Endometrial microvascular endothelial cells (primary cell): ENCODE results near the gene KIAA0513. TPM values are rescaled to one million over a fixed set of nuclear protein-coding genes. Genes with fewer than 3 reads are reported as not detected.
"Not testable (repeated sequence)": the region's sequence is repeated elsewhere in the genome, so short reads cannot be mapped to it uniquely, and the experiment has no call there.

Experiments
- in situ Hi-C: cut with HindIII; loops from 2 replicates; pipeline ENCODE4 v1.10.0; 2017; ENCODE audit warnings: low sequenced_read_pairs, low pct_unique_long_range_greater_than_20kb; ENCODE audit errors: inconsistent ontology term
- total RNA-seq: library from RNA; depleted of rRNA; stranded (reverse); fragments of >200 nt; gene quantifications from one replicate; pipeline ENCODE4 v1.2.3, GENCODE V29; 2015; ENCODE audit errors: inconsistent ontology term

KIAA0513 gene
- total RNA-seq, 1 donor from 2014 or later = 9.0 TPM

- in situ Hi-C loops = not testable (repeated sequence)
Measured at GRCh38 chr16:85123441-85123840, 95.8 kb downstream of the KIAA0513 start.

GRCh38 chr16:85123891-85124635, 96.5 kb downstream of the KIAA0513 start:
- in situ Hi-C loops = no loop called here

DNA sequence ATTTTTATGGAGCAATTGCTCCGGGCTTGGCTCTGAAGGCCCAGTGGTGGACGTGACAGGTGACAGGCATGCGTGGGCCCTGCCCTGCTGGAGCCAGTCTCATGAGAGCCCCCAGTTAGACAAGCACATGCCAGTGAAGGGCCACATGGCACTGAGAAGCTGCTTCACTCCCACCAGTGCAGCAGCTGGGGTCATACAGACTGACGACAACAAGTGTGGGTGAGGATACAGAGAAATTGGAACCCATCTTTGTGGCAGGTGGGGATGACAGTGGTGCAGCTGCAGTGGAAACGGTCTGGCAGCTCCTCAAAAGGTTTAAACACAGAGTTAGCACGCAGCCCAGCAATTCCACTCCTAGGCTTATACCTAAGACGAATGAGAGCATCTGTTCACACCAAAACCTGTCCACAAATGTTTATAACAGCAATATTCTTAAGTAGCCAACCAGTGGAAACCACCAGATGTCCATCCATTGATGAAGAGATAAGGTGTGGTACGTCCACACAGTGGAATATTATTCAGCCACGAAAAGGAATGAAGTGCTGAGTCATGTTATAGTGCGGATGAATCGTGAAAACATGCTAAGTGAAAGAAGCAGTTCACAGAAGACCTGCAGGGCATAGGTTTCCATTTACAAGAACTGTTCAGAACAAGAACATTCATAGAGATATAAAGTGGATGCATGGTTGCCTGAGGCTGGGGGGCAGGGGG, 97.2 kb downstream of the KIAA0513 start:
- in situ Hi-C loops = no loop called here

GRCh38 chr16:85125570-85126393, 98.2 kb downstream of the KIAA0513 start:
- in situ Hi-C loops = no loop called here

DNA sequence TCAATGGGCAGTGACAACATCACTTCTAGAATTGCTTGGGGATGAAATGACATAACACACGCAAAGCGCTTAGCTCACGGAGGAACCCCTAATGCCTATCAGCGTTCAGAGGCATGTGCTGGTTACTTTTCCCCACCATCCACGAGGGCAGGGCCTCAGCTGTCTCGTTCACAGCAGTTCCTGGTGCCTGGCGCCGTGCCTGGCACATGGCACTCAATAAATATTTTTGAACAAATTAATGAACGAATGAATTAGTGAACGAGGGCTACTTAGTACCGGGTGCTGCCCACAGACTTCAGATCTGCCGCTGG, 98.8 kb downstream of the KIAA0513 start:
- in situ Hi-C loops = no loop called here

DNA sequence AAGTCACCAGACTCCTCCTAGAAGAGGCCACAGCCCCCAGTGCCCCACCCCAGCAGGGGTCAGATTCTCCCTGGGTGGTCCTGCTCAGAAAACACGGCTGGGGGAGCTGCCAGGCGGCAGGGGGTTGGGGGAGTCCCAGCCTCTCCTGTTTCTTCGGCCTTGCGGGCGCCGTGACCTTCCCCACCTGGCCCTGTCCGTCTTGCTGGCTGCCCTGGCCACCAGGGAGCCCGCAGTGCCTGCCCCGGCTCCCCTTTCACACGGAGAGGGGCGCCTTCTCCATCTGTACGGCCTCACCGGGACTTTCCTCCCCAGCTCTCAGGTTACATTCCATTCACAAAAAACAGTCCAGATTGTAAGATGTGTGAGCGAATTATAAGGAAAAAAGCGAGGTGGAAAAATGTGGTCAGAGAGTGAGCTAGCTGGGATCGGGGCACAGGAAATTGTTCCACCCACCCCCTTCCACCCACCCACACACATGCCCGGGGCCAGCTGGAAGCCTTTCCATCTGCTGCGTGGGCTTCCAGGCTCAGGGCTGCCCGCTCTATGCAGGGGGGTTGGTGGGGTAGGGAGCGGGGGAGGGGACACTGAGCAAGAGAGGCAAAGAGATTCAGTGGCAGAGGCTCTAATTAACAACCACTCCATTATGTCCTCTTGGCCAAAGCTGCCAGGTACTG, 99.2 kb downstream of the KIAA0513 start:
- in situ Hi-C loops = no loop called here

DNA sequence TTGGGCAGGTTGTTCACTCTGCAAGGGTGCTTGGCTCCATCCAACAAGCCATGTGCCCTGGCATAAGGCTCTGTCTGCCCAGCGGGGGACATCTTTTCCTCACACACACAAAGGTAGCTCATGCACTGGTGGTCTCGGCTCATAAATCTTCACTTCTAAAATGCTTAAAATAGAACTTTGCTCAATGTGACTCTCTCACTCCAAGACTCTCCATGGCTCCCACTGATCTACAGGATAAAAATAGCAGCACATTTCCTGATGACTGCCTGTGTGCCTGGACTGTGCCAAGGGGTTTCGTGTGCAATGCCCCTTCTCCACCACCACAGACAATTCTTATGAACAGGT, 99.8 kb downstream of the KIAA0513 start:
- in situ Hi-C loops = no loop called here

- in situ Hi-C loops = no loop called here
Measured at GRCh38 chr16:85128079-85128837, 100.7 kb downstream of the KIAA0513 start.

- in situ Hi-C loops = no loop called here
Measured at GRCh38 chr16:85129876-85130704, 102.5 kb downstream of the KIAA0513 start.

DNA sequence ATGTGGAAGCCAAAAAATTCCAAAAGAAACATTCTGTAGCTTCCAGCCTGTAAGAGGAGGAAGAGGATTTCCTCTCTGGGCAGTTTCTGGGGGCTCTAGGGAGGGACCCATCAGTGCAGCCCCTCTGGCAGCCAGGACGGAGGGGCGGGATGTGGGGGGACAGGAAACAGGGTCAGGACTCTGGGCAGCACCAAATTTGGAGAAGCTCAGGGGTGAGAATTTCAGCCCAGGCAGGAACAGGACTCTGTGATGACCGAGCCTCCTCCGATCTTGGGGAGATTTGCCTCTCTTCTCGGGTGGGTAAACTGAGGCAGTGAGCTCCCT, 103.1 kb downstream of the KIAA0513 start:
- in situ Hi-C loops = no loop called here

- in situ Hi-C loops = no loop called here
Measured at GRCh38 chr16:85132456-85133289, 105.1 kb downstream of the KIAA0513 start.

DNA sequence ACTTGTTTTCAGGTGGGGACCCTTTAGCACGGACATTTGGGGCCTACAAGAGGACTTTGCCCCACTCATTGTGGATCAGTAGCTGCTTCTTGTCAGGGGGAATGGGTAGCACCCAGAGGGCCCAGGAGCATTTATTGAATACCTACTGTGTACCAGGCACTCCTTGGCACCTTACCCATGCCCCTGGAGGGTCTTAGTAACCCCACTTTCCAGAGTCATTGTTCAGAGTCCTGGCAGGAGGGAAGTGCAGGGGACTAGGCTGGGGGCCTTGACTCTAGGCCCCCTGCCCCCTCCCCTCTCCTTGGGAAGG, 105.7 kb downstream of the KIAA0513 start:
- in situ Hi-C loops = no loop called here

GRCh38 chr16:85134076-85134788, 106.6 kb downstream of the KIAA0513 start:
- in situ Hi-C loops = no loop called here

DNA sequence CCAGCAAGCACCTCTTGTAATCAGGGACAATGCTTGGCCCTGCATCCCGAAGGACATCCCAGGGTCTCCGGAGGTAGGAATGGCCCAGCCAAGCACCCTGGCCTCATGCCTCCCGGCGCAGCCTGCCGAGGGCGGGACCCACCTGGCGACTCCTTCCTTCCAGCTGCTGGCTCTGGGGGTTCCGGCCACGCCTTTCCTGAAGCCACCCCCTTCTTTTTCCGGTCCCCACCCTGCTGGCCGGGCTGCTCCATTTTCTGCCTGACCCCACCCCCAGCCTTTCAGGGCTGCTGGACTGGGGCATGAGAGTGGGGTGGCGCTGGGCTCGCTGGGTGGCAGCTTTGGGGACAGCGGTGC, 107.2 kb downstream of the KIAA0513 start:
- in situ Hi-C loops = no loop called here

DNA sequence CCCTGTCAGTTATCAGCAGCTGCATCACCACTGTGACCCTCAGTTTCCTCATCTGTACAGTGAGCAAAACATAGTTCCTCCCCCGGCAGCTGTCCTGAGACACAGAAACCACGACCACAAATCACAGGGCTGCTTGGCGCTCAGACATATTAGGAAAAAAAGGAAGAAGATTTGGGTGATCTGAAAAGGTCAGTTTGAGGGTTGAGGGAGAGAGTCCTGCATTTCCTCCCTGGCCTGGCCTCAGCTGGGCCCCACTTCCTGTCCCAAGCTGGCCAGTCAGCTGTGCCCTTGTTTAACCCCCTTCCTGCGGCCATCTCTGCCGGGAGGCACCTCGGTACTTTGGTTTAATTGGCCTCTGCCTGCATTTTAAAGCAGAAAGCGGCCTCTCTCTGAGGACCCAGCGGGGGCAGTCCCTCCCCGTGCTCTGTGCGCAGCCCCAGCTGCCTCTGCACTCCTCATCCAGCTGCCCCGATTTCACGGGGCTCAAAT, 108.7 kb downstream of the KIAA0513 start:
- in situ Hi-C loops = no loop called here

DNA sequence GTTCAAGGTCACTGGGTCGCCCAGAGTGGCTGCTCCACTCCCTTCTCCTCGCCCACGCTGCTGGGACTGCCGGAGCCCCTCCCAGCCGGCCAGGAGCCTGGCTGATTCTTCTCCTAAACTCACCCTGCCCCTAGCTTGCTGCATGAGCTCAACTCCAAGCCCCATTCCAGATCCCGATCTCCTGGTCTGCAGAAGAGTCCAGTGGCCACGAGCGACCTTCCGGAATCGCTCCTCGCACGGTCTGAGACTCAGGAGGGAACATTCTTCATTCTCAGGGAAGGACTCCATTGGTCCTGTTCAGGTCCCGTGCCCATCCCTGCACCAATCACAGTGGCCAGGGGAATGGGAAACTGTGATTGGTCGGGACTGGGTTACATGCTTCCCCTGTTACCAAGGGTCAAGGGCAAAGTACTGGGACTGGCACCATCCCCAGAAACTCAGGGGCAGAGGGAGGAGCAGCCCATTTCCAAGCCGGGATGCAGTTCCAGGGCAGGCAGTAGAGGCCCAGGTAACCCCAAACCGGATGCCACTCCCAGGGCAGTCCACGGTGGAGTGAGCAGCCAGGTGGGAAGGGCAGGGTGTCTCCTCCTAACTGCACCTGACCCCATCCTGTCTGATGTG, 109.2 kb downstream of the KIAA0513 start:
- in situ Hi-C loops = no loop called here
